ENCODE results near the gene NEU2. TPM values are rescaled to one million over a fixed set of nuclear protein-coding genes. Genes with fewer than 3 reads are reported as not detected.

NEU2 gene
- total and polyA plus RNA-seq, 2 of the 13 experiments (the other 11 are each of a cell fraction or from before 2014, with no cell fraction given), result not detected

GRCh38 chr2:233063269-233063975 is 30.9 kb downstream of the NEU2 start (continued):
- TF ChIP-seq PREB (CRISPR knock-in tag; IDR thresholded peaks at IDR 0.05) (no peak), ZNF383 (CRISPR knock-in tag; IDR thresholded peaks at IDR 0.05; ENCODE audit: borderline replicate concordance) (no peak), ZNF891 (CRISPR knock-in tag; IDR thresholded peaks at IDR 0.05) (0 out of 2 replicates have a peak, but pooled peaks have one; percentile 39), SMAD3 (CRISPR knock-in tag; IDR thresholded peaks at IDR 0.05) (peak; percentile 73; the same call in 1 of the 2 replicates), RFX3 (CRISPR knock-in tag; IDR thresholded peaks at IDR 0.05) (no peak), CEBPB (IDR thresholded peaks at IDR 0.05; ENCODE audit: borderline replicate concordance, low read depth, low read length) (no peak), ZNF337 (CRISPR knock-in tag; IDR thresholded peaks at IDR 0.05; ENCODE audit: borderline replicate concordance, low read depth) (peak; percentile 98), U2AF2 (IDR thresholded peaks at IDR 0.05; ENCODE audit: low read depth, low read length) (no peak), ZNF207 (IDR thresholded peaks at IDR 0.05; ENCODE audit: borderline replicate concordance) (no peak), ELF3 (CRISPR knock-in tag; IDR thresholded peaks at IDR 0.05) (peak; percentile 97), ZNF501 (CRISPR knock-in tag; IDR thresholded peaks at IDR 0.05) (peak; percentile 71), CBX1 (IDR thresholded peaks at IDR 0.05; ENCODE audit: low read depth) (peak; percentile 44), TEF (CRISPR knock-in tag; IDR thresholded peaks at IDR 0.05) (no peak), ZNF670 (CRISPR knock-in tag; IDR thresholded peaks at IDR 0.05; ENCODE audit: borderline replicate concordance) (peak; percentile 79), ZNF513 (CRISPR knock-in tag; conservative IDR thresholded peaks at IDR 0.05) (no peak), SRSF9 (IDR thresholded peaks at IDR 0.05; ENCODE audit: borderline replicate concordance, insufficient read depth, low read depth, low read length, poor library complexity, severe bottlenecking) (no peak), ZNF761 (CRISPR knock-in tag; conservative IDR thresholded peaks at IDR 0.05) (peak; percentile 77; the same call in 1 of the 2 replicates), ZNF441 (CRISPR knock-in tag; IDR thresholded peaks at IDR 0.05; ENCODE audit: borderline replicate concordance) (no peak; the same call in 1 of the 2 replicates), PITX1 (CRISPR knock-in tag; IDR thresholded peaks at IDR 0.05) (peak; percentile 92), ZNF136 (CRISPR knock-in tag; IDR thresholded peaks at IDR 0.05; ENCODE audit: low read depth) (peak; percentile 88; the same call in 1 of the 2 replicates), BORCS8-MEF2B (CRISPR knock-in tag; IDR thresholded peaks at IDR 0.05) (no peak; the same call in 1 of the 2 replicates), ZNF7 (CRISPR knock-in tag; IDR thresholded peaks at IDR 0.05) (no peak), LRRFIP1 (CRISPR knock-in tag; conservative IDR thresholded peaks at IDR 0.05) (no peak)

Data from HepG2 (cell line).